ENCODE data around the gene TRIO.

DNA sequence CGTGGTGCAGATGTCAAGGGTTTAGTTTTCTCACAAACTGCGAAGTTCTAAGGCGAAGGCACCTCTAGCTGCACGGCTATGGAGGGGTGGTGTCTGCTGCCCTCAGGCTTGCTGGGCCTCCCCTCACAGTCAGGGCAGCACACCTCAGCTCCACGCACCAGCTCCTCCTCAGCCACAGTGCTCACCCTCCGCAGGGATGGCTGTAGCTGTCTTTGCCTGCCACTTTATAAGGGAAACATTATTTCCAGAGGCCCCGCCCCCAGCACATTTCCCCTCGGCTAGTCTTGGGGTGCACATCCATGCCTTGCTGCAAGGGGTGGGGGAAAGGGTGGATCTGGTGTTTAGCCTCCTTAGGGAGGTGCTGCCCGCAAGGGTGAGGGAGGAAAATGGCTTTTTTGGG is 154.6 kb downstream of the TRIO start:
- TF ChIP-seq CTCF (IDR thresholded peaks at IDR 0.05), result no peak
- TF ChIP-seq EP300 (IDR thresholded peaks at IDR 0.05), result no peak
